ENCODE data around the gene PER3.

DNA sequence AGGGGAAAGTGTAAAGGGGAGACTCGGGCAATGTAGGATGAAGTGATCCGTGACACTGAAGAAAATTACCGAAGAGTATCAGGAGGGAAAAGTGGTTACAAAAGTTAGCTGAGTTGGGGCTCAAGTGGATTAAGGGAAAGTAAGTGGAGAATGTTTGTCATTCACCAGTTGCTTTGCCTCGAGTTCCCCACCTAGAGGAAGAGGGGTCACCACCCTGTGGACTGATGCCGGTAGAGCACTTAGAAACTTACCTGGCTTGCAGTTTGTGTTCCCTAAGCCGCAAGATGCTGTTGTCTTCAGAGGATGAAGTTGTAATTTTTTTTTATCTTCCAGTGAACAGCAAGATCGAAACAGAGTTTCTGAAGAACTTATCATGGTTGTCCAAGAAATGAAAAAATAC lies 1.0 kb downstream of the PER3 start:
- TF ChIP-seq EZH2 (IDR thresholded peaks at IDR 0.05; ENCODE audit: low read length, unreplicated experiment) (no peak), CTCF (conservative IDR thresholded peaks at IDR 0.05; ENCODE audit: low read depth, low read length) (no peak), EZH2phosphoT487 (IDR thresholded peaks at IDR 0.05; ENCODE audit: borderline replicate concordance, low read length) (no peak)

All from PC-3 (cell line).